Thyroid gland (tissue), 4 donors: ENCODE data around the gene PRR12. TPM values are rescaled to one million over a fixed set of nuclear protein-coding genes. Genes with fewer than 3 reads are reported as not detected.

Experiments used
- DNase-seq, 2 donors: peaks; one replicate each; pipeline ENCODE4 v3.0.0-alpha.2; 2019
- H3K27ac ChIP-seq, 3 donors: fragments of 200-600 bp; sonication (generic); 1 replicate in 2 of 3; 2 replicates in 1 of 3; pipeline ENCODE4 v1.5.1; 2016 to 2019; ENCODE audit warnings: mild to moderate bottlenecking in 1 of 3, moderate library complexity in 1 of 3
- H3K27me3 ChIP-seq: fragments of 200-600 bp; sonication (generic); one replicate; pipeline ENCODE4 v1.5.1; 2019
- H3K36me3 ChIP-seq, 2 donors: fragments of 200-600 bp; sonication (generic); one replicate each; pipeline ENCODE4 v1.5.1; 2016 to 2019
- H3K4me1 ChIP-seq, 2 donors: fragments of 200-600 bp; sonication (generic); one replicate each; pipeline ENCODE4 v1.5.1; 2017 to 2019
- H3K4me3 ChIP-seq, 3 donors: fragments of 200-600 bp; sonication (generic); replicated peaks in 1 of 3; 1 replicate in 2 of 3; 2 replicates in 1 of 3; pipeline ENCODE4 v1.5.1; 2016; ENCODE audit warnings: mild to moderate bottlenecking in 1 of 3
- H3K9me3 ChIP-seq: fragments of 200-600 bp; sonication (generic); one replicate; pipeline ENCODE4 v1.5.1; 2017
- CTCF ChIP-seq, 6 experiments: fragments of 200-600 bp in 3 of 6; fragments of 450-650 bp in 3 of 6; sonication (generic) in 3 of 6; IDR thresholded peaks; one replicate each; pipeline ENCODE4 v1.5.1; 2016 to 2019; ENCODE audit warnings: antibody characterized with exemption in 6 of 6, mild to moderate bottlenecking in 2 of 6, inconsistent platforms in 1 of 6, moderate library complexity in 1 of 6
- POLR2A ChIP-seq, 2 donors: fragments of 450-650 bp; IDR thresholded peaks; one replicate each; pipeline ENCODE4 v1.6.1; 2017; ENCODE audit warnings: antibody characterized with exemption in 2 of 2, mild to moderate bottlenecking in 2 of 2, moderate library complexity in 1 of 2
- WGBS, 2 donors: methylation state at CpG; one replicate each; pipeline ENCODE4 v1.1.5; 2017; 5-methylcytosine and 5-hydroxymethylcytosine counted together
- intact Hi-C: fragments of 100-400 bp; cut with DNase I; formaldehyde crosslinking; loops from one replicate; pipeline ENCODE4 v1.15.1; 2023
- total RNA-seq, 4 donors: library from RNA; depleted of rRNA; stranded (reverse); fragments of >200 nt; gene quantifications; one replicate each; pipeline ENCODE4 v1.2.3, GENCODE V29; 2016

PRR12 gene
- total RNA-seq, 4 donors from 2014 or later = 7.3 to 15.6 (median 12.4) TPM

DNA sequence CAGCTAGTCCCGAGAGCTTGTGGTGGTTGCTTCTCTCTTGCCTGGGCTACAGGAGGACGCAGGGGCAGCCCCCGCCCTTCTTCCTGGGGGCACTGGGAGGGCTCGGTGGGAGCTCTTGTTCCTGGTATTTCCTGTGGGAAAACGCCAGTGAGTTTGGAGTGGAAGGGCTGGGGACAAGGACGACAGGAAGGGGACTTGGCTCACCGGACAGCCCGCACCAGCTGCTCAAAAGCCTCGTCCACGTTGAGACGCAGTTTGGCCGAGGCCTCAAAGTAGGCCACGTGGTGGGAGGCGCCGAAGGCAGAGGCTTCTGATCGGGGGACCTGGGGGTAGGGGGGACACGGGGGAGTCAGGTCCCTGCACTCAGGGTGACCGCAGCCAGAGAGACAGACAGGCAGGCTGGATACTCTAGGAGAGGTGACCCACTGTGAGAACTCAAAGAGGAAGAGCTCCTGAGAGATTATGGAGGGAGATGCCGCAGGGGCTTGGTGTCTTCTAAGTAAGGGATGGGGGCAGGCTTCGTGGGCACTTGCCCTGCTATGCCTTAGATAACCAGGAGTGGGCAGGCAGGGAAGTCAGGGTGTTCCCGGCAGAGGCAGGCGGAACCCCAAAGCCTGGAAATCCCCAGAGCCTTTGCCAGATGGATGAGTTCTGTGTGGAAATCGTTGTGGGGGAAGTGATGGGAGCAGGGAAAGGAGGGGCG lies 44.7 kb downstream of the PRR12 start:
- DNase-seq = peak in 1 of 2 donors; percentile 20
- TF ChIP-seq POLR2A (IDR thresholded peaks at IDR 0.05) (no peak), CTCF (IDR thresholded peaks at IDR 0.05) (no peak)
- H3K36me3 ChIP-seq = no peaks in the 10 kb centered on the region
- H3K9me3 ChIP-seq = no peaks in the 10 kb centered on the region
- no peaks in the 10 kb centered on the region for H3K27me3 ChIP-seq
- peak overlapping the region in 1 of 3 donors; percentile 18 for H3K27ac ChIP-seq
- intact Hi-C loops = loop anchor here (5.0 kb wide), 1 partner anchor 38 kb away; no protein-coding TSS in a partner anchor
- WGBS, 2 donors = 31 to 36% methylated on average over 22 to 24 of the region's 24 CpGs
- no peak overlapping the region for H3K4me3 ChIP-seq
- peaks cover 7 to 39% of the 10 kb centered on the region in 2 donors for H3K4me1 ChIP-seq

DNA sequence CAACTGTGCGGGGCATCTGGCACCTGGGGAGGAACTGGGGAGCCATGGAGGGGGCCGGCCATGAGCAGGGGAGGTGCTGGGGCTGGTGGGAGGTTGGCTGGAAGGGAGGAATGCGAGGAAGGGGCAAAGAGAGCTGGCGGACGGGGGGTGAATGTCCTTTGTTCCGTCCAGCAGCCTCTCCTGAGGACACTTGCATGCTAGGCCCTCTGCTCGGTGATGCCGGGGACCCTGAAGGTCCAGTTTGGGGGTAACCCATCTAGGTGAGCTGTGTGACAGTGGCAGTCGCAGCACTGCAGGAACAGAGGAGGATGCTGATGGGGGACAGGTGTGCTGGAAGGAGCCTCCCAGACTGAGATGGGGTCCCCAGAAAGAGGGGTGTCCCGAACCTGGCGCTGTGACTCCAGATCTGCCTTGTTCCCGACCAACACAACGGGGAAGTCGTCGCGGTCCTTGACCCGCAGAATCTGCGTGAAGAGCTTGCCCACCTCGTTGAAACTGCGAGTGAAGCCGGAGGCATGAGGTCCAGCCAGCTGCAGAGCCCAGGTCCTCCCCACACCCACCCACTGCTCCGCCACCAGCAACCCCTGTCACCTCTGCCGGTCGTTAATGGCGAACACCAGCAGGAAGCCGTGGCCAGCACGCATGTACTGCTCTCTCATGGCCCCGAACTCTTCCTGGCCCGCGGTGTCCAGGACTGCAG lies 45.4 kb downstream of the PRR12 start:
- Histone ChIP-seq H3K27me3 (no peaks in the 10 kb centered on the region), H3K4me1 (peaks cover 14 to 39% of the 10 kb centered on the region in 2 donors), H3K4me3 (no peak overlapping the region), H3K27ac (no peak overlapping the region), H3K36me3 (no peaks in the 10 kb centered on the region), H3K9me3 (no peaks in the 10 kb centered on the region)
- no peak for TF ChIP-seq POLR2A (IDR thresholded peaks at IDR 0.05)
- TF ChIP-seq CTCF (IDR thresholded peaks at IDR 0.05) = no peak
- intact Hi-C loops = loop anchor here (5.0 kb wide), 1 partner anchor 39 kb away; no protein-coding TSS in a partner anchor
- DNase-seq = no peak
- 57 to 65% methylated on average over 21 to 30 of the region's 30 CpGs for WGBS, 2 donors

DNA sequence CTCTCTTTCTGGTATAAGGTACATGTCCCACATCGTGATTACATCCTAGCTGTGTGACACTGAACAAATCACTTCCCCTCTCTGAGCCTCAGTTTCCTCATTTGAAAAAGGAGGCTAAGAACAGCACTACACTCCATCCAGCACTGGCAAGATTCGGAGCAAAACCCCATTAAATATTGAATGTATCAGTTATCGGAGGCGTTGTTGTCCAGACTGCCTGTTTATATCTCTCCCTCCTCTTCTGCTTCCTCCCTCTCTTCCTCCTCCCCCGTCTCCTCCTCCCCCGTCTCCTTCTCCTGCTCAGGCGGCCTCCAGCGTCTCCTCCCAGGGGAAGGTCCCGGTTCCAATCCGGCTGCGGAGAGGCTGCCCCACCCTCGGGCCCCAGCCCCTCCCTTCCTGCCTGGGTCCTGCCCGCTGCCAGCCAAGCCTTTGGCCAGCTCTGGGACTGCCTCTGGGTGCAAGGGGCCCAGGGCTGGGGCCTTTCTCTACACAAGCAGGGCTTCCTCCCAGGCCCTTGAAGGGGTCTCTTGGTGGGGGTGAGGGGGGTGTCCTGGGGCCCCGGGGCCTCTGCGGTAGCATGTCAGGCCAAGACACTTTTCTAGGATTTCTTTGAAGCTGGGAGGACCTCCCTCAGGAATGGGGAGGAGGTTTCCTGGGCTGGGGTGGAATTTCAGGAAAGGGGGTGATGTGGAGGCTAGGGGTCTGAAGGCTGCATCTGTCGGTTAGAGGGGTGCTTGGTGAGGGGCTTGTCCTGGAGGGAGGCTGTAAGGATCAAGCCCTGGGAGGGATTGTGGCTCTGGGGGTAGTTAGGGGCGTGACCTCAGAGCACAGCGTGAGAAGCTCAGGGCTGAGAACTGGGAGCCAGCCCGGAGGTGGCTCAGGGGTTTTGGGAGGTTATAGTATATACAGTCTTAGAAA lies 47.1 kb downstream of the PRR12 start:
- Histone ChIP-seq H3K36me3 (no peaks in the 10 kb centered on the region), H3K9me3 (no peaks in the 10 kb centered on the region), H3K27me3 (no peaks in the 10 kb centered on the region), H3K4me1 (peaks cover 21 to 46% of the 10 kb centered on the region in 2 donors), H3K27ac (peak overlapping the region; percentile 62 to 96 (median 71)), H3K4me3 (peak overlapping the region in 1 of 3 donors; percentile 75)
- peak; percentile 38 to 47 for DNase-seq
- TF ChIP-seq CTCF (IDR thresholded peaks at IDR 0.05) = no peak
- TF ChIP-seq POLR2A (IDR thresholded peaks at IDR 0.05) = no peak
- WGBS, 2 donors = 22 to 24% methylated on average over 19 of the region's 19 CpGs
- intact Hi-C loops = loop anchor here (5.0 kb wide), 1 partner anchor 41 kb away; no protein-coding TSS in a partner anchor

DNA sequence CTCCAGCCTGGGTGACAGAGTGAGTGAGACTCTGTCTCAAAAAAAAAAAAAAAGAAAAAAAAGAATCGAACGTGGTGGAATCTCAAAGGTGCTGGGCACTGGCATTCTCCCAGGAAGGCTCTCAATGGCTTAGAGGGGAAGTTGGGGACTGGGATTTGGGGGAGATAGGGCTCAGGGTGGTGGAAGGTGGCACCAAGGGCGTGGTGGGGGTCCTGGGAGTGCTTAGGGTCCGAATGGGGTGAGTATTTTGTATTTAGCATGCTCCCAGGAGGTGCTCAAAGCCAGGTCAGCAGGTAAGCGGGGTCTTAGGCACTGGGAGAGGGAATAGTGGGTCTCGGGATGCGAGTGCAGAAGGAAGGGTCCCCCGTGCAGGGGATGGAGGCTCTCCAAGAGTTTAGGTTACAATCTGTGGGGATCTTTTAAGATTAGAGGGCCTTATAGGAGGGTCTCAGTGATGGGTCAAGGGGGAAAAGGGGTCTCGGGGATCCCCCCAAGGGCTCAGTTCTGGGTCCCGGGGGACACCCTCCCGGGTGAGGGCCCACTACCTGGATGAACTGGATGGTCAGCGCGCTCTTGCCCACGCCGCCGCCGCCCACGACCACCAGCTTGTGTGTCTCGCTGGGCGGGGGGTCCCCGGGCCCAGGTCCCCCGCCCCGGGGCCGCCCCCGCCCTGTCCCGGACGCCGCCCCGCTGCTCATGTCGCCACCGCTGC lies 48.6 kb downstream of the PRR12 start:
- H3K4me3 ChIP-seq = peak overlapping the region; percentile 5 to 75 (median 72)
- peaks cover 25 to 56% of the 10 kb centered on the region in 2 donors for H3K4me1 ChIP-seq
- H3K27me3 ChIP-seq = no peaks in the 10 kb centered on the region
- intact Hi-C loops = loop anchor here (5.0 kb wide), 1 partner anchor 42 kb away; no protein-coding TSS in a partner anchor
- no peaks in the 10 kb centered on the region for H3K9me3 ChIP-seq
- TF ChIP-seq POLR2A (IDR thresholded peaks at IDR 0.05) = no peak
- H3K27ac ChIP-seq = peak overlapping the region; percentile 62 to 96 (median 77)
- WGBS, 2 donors = 10 to 15% methylated on average over 8 to 11 of the region's 31 CpGs
- peak; percentile 60 to 62 for DNase-seq
- no peaks in the 10 kb centered on the region for H3K36me3 ChIP-seq
